ENCODE data around the gene PCDHGB4. TPM values are rescaled to one million over a fixed set of nuclear protein-coding genes. Genes with fewer than 3 reads are reported as not detected.

The PCDHGB4 gene
- total RNA-seq: 4.0 and 4.4 TPM in 2 replicates

DNA sequence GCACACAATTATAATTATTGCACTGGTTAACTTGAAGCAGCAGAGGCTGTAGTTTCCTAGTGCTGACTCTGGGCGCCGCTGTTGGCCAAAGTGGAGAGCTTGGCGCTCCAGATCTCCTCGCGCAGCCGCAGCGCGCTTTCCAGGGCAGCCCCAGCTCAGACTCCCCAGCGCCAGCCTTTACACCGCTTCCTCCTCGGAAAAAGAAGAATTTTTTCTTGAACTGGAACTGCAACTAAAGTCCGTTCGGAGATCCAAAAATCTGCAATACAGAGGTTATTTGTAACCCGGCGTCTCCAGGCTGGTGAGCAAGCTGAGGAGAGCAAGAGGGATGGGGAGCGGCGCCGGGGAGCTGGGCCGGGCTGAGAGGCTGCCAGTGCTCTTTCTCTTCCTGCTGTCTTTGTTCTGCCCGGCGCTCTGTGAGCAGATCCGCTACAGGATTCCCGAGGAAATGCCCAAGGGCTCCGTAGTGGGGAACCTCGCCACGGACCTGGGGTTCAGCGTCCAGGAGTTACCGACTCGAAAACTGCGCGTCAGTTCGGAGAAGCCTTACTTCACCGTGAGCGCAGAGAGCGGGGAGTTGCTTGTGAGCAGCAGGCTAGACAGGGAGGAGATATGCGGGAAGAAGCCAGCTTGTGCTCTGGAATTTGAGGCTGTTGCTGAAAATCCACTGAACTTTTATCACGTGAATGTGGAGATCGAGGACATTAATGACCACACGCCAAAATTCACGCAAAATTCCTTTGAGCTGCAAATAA is at the start of gene PCDHGB4:
Gene PCDHGB4 (plus strand): TSS at position 142 of the 755 bp plus-strand sequence. CDS start 187 bp downstream, at position 329.

DNA sequence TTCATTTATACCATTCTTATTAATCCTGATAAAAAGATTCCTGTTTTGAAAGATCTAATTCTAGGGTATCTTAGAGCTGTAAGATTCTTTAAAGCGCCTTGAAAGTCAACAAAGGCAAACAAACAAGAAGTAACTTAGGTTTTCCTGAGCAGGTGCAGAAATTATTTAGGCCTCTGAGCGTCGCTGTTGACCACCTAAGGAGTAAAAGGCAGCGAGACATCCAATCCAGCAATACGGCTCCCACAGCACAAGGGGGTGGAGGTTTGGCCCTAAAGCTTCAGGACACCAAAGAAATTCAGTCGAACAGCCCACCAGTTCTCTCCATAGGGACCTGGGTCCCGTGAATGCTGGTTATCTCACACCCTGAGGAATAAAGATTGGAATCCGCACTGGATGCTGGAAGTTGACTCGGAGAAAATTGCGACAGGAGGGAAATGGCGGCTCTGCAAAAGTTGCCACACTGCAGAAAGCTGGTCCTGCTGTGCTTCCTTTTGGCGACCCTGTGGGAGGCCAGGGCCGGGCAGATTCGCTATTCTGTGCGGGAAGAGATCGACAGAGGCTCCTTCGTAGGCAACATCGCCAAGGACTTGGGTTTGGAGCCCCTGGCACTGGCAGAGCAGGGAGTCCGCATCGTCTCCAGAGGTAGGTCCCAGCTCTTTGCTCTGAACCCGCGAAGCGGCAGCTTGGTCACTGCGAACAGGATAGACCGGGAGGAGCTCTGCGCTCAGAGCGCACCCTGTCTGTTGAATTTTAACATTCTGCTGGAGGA is 48.8 kb upstream of the PCDHGB4 start, which contains the start of gene PCDHGA2:
Gene PCDHGA2 (plus strand): TSS at position 223 of the 769 bp plus-strand sequence.

DNA sequence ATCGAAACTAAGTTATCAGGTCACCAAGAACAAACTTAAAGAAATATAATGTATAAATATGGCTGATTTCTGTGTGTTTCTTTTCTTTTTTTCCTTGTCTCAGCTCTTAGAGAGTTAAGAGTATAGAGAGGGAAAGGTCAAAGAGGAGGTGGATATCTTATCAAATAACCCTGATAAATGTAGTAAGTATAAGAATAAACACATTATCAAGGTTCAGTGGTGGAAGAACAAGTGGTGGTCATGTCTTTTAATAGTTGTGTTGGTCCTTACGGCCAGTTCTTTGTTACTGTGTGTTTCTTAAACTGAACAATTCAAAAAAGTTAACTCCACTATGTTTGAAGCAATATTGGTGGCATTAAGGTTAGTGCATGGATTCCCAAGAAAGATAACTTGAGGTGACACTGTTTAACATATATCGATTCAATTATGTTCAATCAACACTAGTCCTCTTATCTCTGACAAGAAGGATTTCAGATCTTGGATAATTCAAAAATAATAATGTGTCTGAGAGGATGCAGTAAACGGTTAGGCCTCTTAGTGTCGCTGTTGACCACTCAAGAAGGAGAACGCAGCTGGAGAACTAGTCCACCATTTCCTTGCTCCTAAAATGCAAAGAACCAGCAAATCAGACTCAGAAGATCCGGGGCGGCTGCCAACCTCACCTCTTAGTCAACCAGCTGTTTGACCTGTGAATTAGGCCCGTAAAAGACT is 44.1 kb upstream of the PCDHGB4 start, which contains the start of gene PCDHGA3:
Gene PCDHGA3 (plus strand): TSS at position 588 of the 711 bp plus-strand sequence. CDS start 205 bp downstream, outside the sequence.

DNA sequence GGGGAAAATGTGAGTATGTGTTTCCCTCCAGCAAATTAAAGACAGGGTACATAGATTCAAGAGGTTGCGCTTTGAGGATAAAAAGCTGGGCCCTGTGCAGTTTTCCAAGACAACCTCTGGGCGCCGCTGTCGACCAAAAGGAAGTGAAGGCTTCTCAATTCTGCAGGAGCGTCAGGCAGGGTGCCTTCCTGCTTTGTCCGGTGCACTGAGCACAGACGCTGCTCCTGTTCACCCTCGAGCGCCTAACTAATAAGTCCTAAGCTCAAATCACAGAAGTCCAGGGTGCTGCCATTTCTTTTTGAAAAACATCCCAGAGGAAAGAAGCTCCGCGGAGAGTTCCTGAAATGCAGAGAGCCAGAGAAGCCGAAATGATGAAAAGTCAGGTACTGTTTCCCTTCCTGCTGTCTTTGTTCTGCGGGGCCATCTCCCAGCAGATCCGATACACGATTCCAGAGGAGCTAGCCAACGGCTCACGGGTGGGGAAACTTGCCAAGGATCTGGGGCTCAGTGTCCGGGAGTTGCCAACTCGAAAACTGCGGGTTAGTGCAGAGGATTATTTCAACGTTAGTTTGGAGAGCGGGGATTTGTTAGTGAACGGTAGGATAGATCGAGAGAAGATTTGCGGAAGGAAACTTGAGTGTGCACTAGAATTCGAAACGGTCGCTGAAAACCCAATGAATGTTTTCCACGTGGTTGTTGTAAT is 37.4 kb upstream of the PCDHGB4 start, which contains the start of gene PCDHGB1:
Gene PCDHGB1 (plus strand): TSS at position 183 of the 703 bp plus-strand sequence. CDS start 162 bp downstream, at position 345.

DNA sequence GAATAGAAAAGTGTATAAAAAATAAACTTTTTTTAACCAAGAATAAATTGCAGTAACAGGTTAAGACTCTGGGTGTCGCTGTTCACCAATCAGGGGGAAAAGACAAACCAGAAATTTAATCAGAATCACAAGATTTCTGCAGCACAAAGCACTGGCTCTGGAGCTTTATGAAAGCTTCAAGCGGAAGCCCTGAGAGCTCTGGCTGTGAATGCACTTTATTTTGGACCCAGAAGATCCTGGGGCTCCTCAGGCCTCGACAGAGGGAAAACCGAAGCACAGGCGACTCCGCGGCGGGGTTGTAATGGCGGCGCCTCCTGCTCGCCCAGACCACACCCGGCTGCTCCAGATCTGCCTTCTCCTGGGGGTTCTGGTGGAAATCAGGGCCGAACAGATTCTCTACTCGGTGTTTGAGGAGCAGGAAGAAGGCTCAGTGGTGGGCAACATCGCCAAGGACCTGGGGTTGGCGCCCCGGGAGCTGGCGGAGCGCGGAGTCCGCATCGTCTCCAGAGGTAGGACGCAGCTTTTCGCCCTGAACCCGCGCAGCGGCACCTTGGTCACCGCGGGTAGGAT is 32.5 kb upstream of the PCDHGB4 start, which contains the start of gene PCDHGA4:
Gene PCDHGA4 (plus strand): TSS at position 122 of the 570 bp plus-strand sequence. CDS start 87 bp downstream, at position 209.

DNA sequence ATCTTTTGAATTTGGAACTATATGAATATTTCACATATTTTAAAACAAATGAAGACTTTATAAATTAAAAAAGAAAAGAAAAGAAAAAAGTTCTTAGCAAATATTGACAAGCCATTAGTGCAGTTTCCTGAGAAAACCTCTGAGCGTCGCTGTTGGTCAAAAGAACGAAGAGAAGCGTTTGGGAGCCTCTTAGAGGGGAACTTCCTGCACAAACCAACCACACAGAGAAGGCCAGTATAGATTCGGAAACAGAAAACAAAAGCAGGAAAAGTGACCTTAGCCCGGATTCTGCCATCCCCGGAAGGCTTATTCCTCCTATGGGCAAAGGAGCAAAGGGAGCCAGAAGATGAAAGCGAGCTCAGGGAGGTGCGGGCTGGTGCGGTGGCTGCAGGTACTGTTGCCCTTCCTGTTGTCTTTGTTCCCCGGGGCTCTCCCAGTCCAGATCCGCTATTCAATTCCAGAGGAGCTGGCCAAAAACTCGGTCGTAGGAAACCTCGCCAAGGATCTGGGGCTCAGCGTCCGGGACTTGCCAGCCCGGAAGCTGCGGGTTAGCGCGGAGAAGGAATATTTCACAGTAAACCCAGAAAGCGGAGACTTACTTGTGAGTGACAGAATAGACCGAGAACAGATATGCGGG is 27.6 kb upstream of the PCDHGB4 start, which contains the start of gene PCDHGB2:
Gene PCDHGB2 (plus strand): TSS at position 205 of the 637 bp plus-strand sequence. CDS start 142 bp downstream, at position 347.

DNA sequence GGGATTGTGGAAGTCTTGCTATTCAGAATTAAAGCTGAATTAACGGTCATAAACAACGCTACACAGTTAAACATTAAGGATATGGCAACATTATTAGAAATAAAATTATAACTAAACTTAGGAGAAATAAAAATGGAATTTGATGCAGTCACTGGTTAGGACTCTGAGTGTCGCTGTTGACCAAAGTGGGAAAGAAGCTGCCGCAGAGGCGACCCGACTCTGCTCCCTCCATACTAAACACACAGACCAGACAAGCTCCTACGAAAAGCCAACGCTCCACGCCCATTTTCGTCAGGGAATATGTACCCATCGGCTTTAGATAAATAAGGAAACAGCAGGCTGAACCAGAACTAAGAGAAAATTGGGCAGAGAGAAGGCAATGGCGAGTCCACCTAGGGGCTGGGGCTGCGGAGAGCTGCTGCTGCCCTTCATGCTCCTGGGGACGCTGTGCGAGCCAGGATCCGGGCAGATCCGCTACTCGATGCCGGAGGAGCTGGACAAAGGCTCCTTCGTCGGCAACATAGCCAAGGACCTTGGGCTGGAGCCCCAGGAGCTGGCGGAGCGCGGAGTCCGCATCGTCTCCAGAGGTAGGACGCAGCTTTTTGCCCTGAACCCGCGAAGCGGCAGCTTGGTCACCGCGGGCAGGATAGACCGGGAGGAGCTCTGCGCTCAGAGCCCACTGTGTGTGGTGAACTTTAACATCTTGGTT is 23.4 kb upstream of the PCDHGB4 start, which contains the start of gene PCDHGA5:
Gene PCDHGA5 (plus strand): TSS at position 211 of the 709 bp plus-strand sequence. CDS start 169 bp downstream, at position 380.

DNA sequence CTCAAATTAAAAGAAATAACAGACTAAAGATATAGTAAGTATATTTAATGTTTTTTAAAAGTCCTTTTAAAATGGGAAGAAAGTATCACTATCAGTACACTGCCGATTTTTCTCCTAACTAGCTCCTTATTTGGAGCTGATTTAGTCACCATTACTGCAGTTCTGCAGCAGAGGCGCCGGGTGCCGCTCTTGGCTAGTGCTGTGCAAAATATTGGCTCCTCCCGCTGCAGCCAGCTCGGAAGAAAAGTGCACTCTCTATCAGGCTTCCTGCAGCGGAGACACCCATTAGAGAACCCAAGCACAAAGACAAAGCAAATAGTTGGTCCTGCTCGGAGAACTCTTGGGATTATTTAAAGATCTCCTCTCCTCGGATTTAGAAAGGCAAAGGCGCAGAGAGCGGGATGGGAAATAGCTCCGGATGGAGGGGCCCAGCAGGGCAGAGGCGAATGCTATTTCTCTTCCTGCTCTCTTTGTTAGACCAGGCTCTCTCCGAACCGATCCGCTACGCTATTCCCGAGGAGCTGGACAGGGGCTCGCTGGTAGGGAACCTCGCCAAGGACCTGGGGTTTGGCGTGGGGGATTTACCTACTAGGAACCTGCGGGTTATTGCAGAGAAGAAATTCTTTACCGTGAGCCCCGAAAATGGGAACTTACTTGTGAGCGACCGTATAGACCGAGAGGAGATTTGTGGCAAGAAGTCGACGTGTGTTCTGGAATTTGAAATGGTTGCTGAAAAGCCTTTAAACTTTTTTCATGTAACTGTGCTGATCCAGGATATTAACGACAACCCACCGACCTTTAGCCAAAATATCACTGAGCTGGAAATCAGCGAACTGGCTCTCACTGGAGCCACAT is 17.3 kb upstream of the PCDHGB4 start, which contains the start of gene PCDHGB3:
Gene PCDHGB3 (plus strand): TSS at position 249 of the 855 bp plus-strand sequence. CDS start 153 bp downstream, at position 402.

DNA sequence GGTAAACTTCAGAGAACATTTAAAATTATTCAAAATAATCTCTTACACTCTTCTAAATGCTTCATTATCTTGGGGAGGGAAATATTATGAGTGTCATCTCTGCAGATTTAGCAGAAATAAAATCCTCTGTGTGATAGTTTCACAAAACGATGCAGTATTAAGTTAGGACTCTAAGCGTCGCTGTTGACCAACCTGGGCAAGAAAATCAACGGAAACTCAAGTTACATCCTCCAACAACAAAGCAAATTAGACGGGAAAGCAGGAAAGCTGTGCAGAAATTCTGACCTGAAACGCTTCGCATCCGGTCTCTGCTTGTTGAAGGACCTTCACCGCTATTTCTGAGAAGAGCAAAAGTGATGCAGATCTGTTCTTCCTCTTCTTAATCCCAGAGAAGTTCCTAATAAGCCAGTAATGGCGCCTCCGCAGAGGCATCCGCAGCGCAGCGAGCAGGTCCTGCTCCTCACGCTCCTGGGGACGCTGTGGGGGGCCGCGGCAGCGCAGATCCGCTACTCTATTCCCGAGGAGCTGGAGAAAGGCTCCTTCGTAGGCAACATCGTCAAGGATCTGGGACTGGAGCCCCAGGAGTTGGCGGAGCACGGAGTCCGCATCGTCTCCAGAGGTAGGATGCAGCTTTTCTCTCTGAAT is 13.7 kb upstream of the PCDHGB4 start, which contains the start of gene PCDHGA6:
Gene PCDHGA6 (plus strand): TSS at position 219 of the 645 bp plus-strand sequence. CDS start 193 bp downstream, at position 412.

DNA sequence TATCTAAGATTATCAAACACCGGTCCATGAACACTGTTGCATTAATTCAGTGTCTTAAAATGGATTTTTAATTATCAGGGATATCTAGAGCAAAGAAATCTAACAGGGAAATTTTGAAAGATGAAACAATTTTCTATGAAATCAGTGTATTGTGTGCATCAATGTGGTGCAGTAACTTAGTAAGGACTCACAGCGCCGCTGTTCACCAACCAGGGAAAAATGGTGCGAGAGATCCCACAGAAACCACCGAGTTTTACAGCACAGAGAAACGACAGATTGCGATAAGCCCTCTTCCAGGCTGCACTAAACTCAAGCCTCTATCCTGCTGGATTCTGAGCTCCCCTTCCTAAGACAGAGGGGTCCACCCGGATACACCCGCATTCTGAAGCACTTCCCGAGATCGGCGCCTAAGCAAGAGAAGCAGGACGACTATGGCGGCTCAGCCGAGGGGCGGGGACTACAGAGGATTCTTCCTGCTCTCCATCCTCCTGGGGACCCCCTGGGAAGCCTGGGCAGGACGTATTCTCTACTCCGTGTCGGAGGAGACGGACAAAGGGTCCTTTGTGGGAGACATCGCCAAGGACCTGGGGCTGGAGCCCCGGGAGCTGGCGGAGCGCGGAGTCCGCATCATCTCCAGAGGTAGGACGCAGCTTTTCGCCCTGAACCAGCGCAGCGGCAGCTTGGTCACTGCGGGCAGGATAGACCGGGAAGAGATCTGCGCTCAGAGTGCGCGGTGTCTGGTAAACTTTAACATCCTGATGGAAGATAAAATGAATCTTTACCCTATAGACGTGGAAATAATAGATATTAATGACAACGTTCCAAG is 4.8 kb upstream of the PCDHGB4 start, which contains the start of gene PCDHGA7:
Gene PCDHGA7 (plus strand): TSS at position 274 of the 826 bp plus-strand sequence. CDS start 158 bp downstream, at position 432.

DNA sequence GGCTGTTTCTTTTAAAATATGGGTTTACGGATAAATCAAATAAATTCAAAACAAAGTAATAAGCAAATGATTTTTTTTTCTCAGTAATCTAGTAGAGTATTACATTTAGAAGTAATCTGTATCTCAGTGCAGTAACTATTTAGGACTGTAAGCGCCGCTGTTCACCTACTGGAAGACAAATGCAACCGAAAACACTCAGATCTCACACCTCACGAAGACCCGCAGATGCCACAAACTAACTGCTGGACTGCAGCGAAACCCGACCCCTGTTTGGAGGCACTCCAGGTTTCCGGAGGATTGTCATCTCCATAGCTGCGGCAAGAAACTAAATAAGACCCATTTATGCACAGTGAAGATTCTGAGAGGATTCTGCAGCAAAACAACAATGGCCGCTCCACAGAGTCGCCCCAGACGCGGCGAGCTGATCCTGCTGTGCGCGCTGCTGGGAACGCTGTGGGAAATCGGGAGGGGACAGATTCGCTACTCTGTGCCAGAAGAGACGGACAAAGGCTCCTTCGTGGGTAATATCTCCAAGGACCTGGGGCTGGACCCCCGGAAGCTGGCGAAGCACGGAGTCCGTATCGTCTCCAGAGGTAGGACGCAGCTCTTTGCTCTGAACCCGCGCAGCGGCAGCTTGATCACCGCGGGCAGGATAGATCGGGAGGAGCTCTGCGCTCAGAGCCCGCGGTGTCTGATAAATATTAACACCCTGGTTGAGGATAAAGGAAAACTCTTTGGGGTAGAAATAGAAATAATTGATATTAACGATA is 5.1 kb downstream of the PCDHGB4 start, which contains the start of gene PCDHGA8:
Gene PCDHGA8 (plus strand): TSS at position 205 of the 770 bp plus-strand sequence. CDS start 181 bp downstream, at position 386.

DNA sequence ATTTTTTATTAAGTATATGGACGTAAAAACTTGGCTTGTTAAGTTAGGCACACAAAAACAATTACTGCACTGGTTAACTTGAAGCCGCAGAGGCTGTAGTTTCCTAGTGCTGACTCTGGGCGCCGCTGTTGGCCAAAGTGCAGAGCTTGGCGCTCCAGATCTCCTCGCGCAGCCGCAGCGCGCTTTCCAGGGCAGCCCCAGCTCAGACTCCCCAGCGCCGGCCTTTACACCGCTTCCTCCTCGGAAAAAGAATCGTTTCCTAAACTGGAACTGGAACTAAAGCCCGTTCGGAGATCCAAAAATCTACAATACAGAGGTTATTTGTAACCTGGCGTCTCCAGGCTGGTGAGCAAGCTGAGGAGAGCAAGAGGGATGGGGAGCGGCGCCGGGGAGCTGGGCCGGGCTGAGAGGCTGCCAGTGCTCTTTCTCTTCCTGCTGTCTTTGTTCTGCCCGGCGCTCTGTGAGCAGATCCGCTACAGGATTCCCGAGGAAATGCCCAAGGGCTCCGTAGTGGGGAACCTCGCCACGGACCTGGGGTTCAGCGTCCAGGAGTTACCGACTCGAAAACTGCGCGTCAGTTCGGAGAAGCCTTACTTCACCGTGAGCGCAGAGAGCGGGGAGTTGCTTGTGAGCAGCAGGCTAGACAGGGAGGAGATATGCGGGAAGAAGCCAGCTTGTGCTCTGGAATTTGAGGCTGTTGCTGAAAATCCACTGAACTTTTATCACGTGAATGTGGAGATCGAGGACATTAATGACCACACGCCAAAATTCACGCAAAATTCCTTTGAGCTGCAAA is 10.5 kb downstream of the PCDHGB4 start, which contains the start of gene PCDHGB5:
Gene PCDHGB5 (plus strand): TSS at position 192 of the 796 bp plus-strand sequence. CDS start 181 bp downstream, at position 373.

DNA sequence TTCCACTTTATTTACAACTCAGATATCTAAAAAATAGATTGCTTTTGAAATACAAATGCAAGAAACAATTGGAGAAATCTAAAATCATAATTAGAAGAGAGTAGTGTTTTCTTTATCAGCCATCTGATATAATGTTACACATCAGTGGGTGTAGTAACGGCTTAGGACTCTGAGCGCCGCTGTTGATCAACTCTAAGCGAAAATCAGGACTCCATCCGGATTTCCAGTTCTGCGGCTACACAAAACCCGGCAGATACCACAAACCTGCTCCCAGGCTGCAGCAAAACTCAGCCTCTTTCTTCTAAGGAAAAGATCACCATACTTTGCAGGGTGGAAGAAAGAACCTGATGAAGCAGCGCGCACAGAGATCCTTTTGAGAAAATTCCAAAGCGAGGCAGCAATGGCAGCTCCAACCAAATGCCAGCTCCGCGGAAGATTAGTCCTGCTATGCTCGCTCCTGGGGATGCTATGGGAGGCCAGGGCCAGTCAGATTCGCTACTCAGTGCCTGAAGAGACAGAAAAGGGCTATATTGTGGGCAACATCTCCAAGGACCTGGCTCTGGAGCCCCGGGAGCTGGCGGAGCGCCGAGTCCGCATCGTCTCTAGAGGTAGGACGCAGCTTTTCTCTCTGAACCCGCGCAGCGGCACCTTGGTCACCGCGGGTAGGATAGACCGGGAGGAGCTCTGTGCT is 15.2 kb downstream of the PCDHGB4 start, which contains the start of gene PCDHGA9:
Gene PCDHGA9 (plus strand): TSS at position 226 of the 691 bp plus-strand sequence. CDS start 175 bp downstream, at position 401.

DNA sequence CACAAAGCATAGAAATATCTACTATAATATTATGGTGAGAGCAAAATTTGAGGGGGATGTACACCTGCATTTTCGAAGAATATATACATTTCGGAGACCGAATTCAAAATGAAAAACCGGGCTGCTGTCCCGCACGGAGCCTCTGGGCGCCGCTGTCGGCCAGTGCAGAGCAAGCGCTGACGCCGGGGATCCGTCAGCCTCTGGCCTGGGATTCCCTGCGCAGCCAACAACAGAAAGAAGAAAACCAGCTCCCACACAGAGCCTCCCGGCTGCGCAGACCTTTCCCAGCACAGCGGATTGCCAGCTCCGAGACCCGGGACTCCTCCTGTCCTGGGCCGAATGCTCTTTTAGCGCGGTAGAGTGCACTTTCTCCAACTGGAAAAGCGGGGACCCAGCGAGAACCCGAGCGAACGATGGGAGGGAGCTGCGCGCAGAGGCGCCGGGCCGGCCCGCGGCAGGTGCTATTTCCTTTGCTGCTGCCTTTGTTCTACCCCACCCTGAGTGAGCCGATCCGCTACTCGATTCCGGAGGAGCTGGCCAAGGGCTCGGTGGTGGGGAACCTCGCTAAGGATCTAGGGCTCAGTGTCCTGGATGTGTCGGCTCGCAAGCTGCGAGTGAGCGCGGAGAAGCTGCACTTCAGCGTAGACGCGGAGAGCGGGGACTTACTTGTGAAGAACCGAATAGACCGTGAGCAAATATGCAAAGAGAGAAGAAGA is 20.4 kb downstream of the PCDHGB4 start, which contains the start of gene PCDHGB6:
Gene PCDHGB6 (plus strand): TSS at position 232 of the 716 bp plus-strand sequence. CDS start 182 bp downstream, at position 414.

